IMR-90 (cell line): Measurements from ENCODE around the gene KLC1. TPM values are rescaled to one million over a fixed set of nuclear protein-coding genes. Genes with fewer than 3 reads are reported as not detected.

Experiments used
- ATAC-seq: fragments of 200-7000 bp; cut with Tn5 transposase; 2 replicates; pipeline ENCODE4 v1.9.1; 2020; ENCODE audit warnings: low read depth, mild to moderate bottlenecking, moderate library complexity
- BruUV-seq: library from RNA; stranded (reverse); fragments of 400-500 nt; replicated peaks from 2 replicates; lab custom pipeline; 2021; lab: Mats Ljungman, UMichigan
- CTCF ChIA-PET: fragments of 300-600 bp; formaldehyde crosslinking; extraction: SDS; loops from one replicate; lab custom pipeline; 2021; ENCODE audit warnings: antibody characterized with exemption; lab: Yijun Ruan, JAX
- POLR2A ChIA-PET: fragments of 300-600 bp; sonication (Branson Sonifier 250); formaldehyde crosslinking; loops from one replicate; lab custom pipeline; 2022; ENCODE audit warnings: antibody characterized with exemption; ENCODE audit not compliant: unreplicated experiment; lab: Charles Lee
- DNase-seq: peaks from one replicate; pipeline ENCODE4 v3.0.0; 2013
- H2AFZ ChIP-seq: replicated peaks from 2 replicates; pipeline ENCODE3; 2013; ENCODE audit warnings: low read length, mild to moderate bottlenecking; ENCODE audit not compliant: poor library complexity
- H2AK5ac ChIP-seq: 2 replicates; pipeline ENCODE4 v1.6.1; 2013; ENCODE audit warnings: low read depth, low read length, inconsistent platforms
- H2AK9ac ChIP-seq: replicated peaks from 2 replicates; pipeline ENCODE3; 2013; ENCODE audit warnings: mild to moderate bottlenecking, low read depth, low read length, moderate library complexity; ENCODE audit not compliant: poor library complexity
- H2BK120ac ChIP-seq: 2 replicates; pipeline ENCODE4 v1.6.1; 2013; ENCODE audit warnings: low read depth, low read length, inconsistent platforms
- H2BK15ac ChIP-seq: 3 replicates; pipeline ENCODE4 v1.6.1; 2013; ENCODE audit warnings: low read depth, low read length, inconsistent platforms
- H2BK20ac ChIP-seq: 2 replicates; pipeline ENCODE4 v1.6.1; 2013; ENCODE audit warnings: low read depth, mild to moderate bottlenecking, inconsistent platforms, low read length, moderate library complexity
- H2BK5ac ChIP-seq: 2 replicates; pipeline ENCODE4 v1.6.1; 2013; ENCODE audit warnings: mild to moderate bottlenecking, low read depth, low read length, inconsistent platforms; ENCODE audit not compliant: poor library complexity, severe bottlenecking
- H3K14ac ChIP-seq: replicated peaks from 2 replicates; pipeline ENCODE4 v1.6.1; 2013; ENCODE audit warnings: low read depth, low read length, inconsistent platforms
- H3K18ac ChIP-seq: 2 replicates; pipeline ENCODE4 v1.6.1; 2013; ENCODE audit warnings: low read depth, low read length, control low read depth
- H3K23ac ChIP-seq: 2 replicates; pipeline ENCODE4 v1.6.1; 2013; ENCODE audit warnings: low read depth, low read length, inconsistent platforms
- H3K27ac ChIP-seq: 2 replicates; pipeline ENCODE4 v1.5.1; 2013; ENCODE audit warnings: mild to moderate bottlenecking, control low read depth, low read length; ENCODE audit not compliant: insufficient read depth
- H3K27me3 ChIP-seq: 2 replicates; pipeline ENCODE4 v1.6.1; 2013; ENCODE audit warnings: low read length; ENCODE audit not compliant: control insufficient read depth, insufficient read depth
- H3K36me3 ChIP-seq: 2 replicates; pipeline ENCODE4 v1.6.1; 2013; ENCODE audit warnings: low read length, mixed read lengths; ENCODE audit not compliant: control insufficient read depth, insufficient read depth
- H3K4ac ChIP-seq: 2 replicates; pipeline ENCODE4 v1.6.1; 2013; ENCODE audit warnings: low read depth, low read length, inconsistent platforms
- H3K4me1 ChIP-seq: 2 replicates; pipeline ENCODE4 v1.6.1; 2013; ENCODE audit warnings: low read length, mixed read lengths; ENCODE audit not compliant: control insufficient read depth, insufficient read depth
- H3K4me2 ChIP-seq: 2 replicates; pipeline ENCODE4 v1.6.1; 2013; ENCODE audit warnings: low read depth, mild to moderate bottlenecking, control low read depth, low read length, moderate library complexity
- H3K4me3 ChIP-seq: 2 replicates; pipeline ENCODE4 v1.5.1; 2013; ENCODE audit warnings: low read depth, mild to moderate bottlenecking, control low read depth, low read length, moderate library complexity; ENCODE audit not compliant: insufficient read depth
- H3K56ac ChIP-seq: 2 replicates; pipeline ENCODE4 v1.6.1; 2013; ENCODE audit warnings: low read length, inconsistent platforms; ENCODE audit not compliant: insufficient read depth; ENCODE audit errors: extremely low read depth
- H3K79me1 ChIP-seq, 2 experiments: 2 replicates each; pipeline ENCODE4 v1.6.1; 2013; ENCODE audit warnings: low read length in 2 of 2, inconsistent platforms in 1 of 2, low read depth in 1 of 2
- H3K9ac ChIP-seq: 2 replicates; pipeline ENCODE4 v1.6.1; 2013; ENCODE audit warnings: low read depth, low read length, control low read depth
- H3K9me1 ChIP-seq: 2 replicates; pipeline ENCODE4 v1.6.1; 2013; ENCODE audit warnings: low read length, inconsistent platforms; ENCODE audit not compliant: insufficient read depth
- H3K9me3 ChIP-seq: 2 replicates; pipeline ENCODE4 v1.6.1; 2013; ENCODE audit warnings: low read length; ENCODE audit not compliant: control insufficient read depth, insufficient read depth
- H4K20me1 ChIP-seq: 2 replicates; pipeline ENCODE4 v1.6.1; 2013; ENCODE audit warnings: low read length, inconsistent platforms; ENCODE audit not compliant: insufficient read depth
- H4K5ac ChIP-seq: 2 replicates; pipeline ENCODE4 v1.6.1; 2013; ENCODE audit warnings: mild to moderate bottlenecking, low read depth, low read length, control low read depth
- H4K8ac ChIP-seq, 2 experiments: 2 replicates each; pipeline ENCODE4 v1.6.1; 2013; ENCODE audit warnings: low read depth in 2 of 2, low read length in 2 of 2, control low read depth in 1 of 2, inconsistent platforms in 1 of 2
- H4K91ac ChIP-seq: 2 replicates; pipeline ENCODE4 v1.6.1; 2013; ENCODE audit warnings: low read depth, low read length, inconsistent platforms; ENCODE audit not compliant: insufficient read depth
- FOS ChIP-seq: fragments of 150-350 bp; IDR thresholded peaks from 2 replicates; pipeline ENCODE4 v1.6.1; 2016; ENCODE audit warnings: low read depth, low read length
- MAZ ChIP-seq: IDR thresholded peaks from 2 replicates; pipeline ENCODE4 v1.6.1; 2012; ENCODE audit warnings: low read depth, mild to moderate bottlenecking, low read length, improper control_type of control experiment, moderate library complexity, borderline replicate concordance
- WGBS, 2 experiments: methylation state at CpG; one replicate each; pipeline versions ENCODE4 v1.1.5 to v1.1.7; 2013; ENCODE audit warnings: missing lambda C conversion rate in 2 of 2; ENCODE audit not compliant: insufficient read length in 1 of 2; ENCODE audit errors: extremely low coverage in 2 of 2; 5-methylcytosine and 5-hydroxymethylcytosine counted together
- dilution Hi-C: fragments of 300-500 bp; cut with HindIII; formaldehyde crosslinking; loops from one replicate; pipeline ENCODE4 v1.14.3; 2018; ENCODE audit warnings: low sequenced_read_pairs; ENCODE audit not compliant: unreplicated experiment
- in situ Hi-C: fragments of 300-500 bp; cut with MboI; formaldehyde crosslinking; loops from 3 replicates; pipeline ENCODE4 v1.14.3; 2019; ENCODE audit warnings: low sequenced_read_pairs, inconsistent platforms, mixed read lengths
- intact Hi-C: fragments of 100-400 bp; cut with micrococcal nuclease; formaldehyde crosslinking; loops from 2 replicates; pipeline ENCODE4 v1.10.0; 2022
- polyA plus RNA-seq, 3 experiments: library from polyadenylated mRNA; depleted of rRNA; stranded (reverse); fragments of >200 nt; gene quantifications; 2 replicates each; pipeline ENCODE4 v1.2.3, GENCODE V29; 2012; ENCODE audit warnings: low replicate concordance in 1 of 3
- total RNA-seq: library from RNA; depleted of rRNA; stranded (reverse); fragments of >200 nt; gene quantifications from 2 replicates; pipeline ENCODE4 v1.2.3, GENCODE V29; 2012

Gene KLC1
- total and polyA plus RNA-seq, 2 of the 4 experiments (the other 2 are of a cell fraction), result 101 to 157 TPM

- H3K14ac ChIP-seq, result no peak overlapping the region
- no peak for DNase-seq
- H2AK9ac ChIP-seq, result no peak overlapping the region
- no peak overlapping the region for H3K56ac ChIP-seq
- H2BK20ac ChIP-seq, result no peak overlapping the region
- H3K4me3 ChIP-seq, result no peak overlapping the region
- dilution Hi-C loops, result no loop called here
- no peak overlapping the region for H4K91ac ChIP-seq
- POLR2A ChIA-PET, result interaction anchor here (0.6 kb wide), 1 partner anchor 287 kb away, joined by 4 read pairs; no protein-coding TSS in a partner anchor
- TF ChIP-seq FOS, result no peak
- no peak for TF ChIP-seq MAZ
- H2BK15ac ChIP-seq, result no peak overlapping the region
- no peak overlapping the region for H3K4ac ChIP-seq
- no peak overlapping the region for H3K4me2 ChIP-seq
- H4K5ac ChIP-seq, result no peak overlapping the region
- H3K9ac ChIP-seq, result no peak overlapping the region
- H3K27me3 ChIP-seq, result no peaks in the 10 kb centered on the region
- peaks cover 17 to 66% of the 10 kb centered on the region in 2 experiments; a peak in 2 of 4 replicates for H3K79me1 ChIP-seq
- no peaks in the 10 kb centered on the region for H3K9me1 ChIP-seq
- no peak overlapping the region for H2AK5ac ChIP-seq
- no peak overlapping the region for H3K27ac ChIP-seq
- no peaks in the 10 kb centered on the region for H3K9me3 ChIP-seq
- BruUV-seq, result no TSS peak
- 97% methylated on average over 9 of the region's 13 CpGs; no CpG with 5 or more reads in 1 of the 2 experiments for WGBS, 2 experiments
- peaks cover 67% of the 10 kb centered on the region for H3K36me3 ChIP-seq
- H2AFZ ChIP-seq, result no peak overlapping the region
- no peak overlapping the region for H3K18ac ChIP-seq
- CTCF ChIA-PET, result no interaction called here
- no peak for ATAC-seq
- no peak overlapping the region for H3K23ac ChIP-seq
- in situ Hi-C loops, result no loop called here
- no peaks in the 10 kb centered on the region for H3K4me1 ChIP-seq
- no peak overlapping the region for H4K8ac ChIP-seq
- H2BK120ac ChIP-seq, result no peak overlapping the region
- intact Hi-C loops, result no loop called here
- no peak overlapping the region for H2BK5ac ChIP-seq
- H4K20me1 ChIP-seq, result peaks cover 27% of the 10 kb centered on the region
Measured at GRCh38 chr14:103704708-103705107, 75.7 kb downstream of the KLC1 start.
